GM18867 (cell line): ENCODE measurements around the gene TBX21.
A peak's percentile ranks its signal among the peaks of the same experiment; 100 is the strongest.

Experiments
- ATAC-seq: cut with Tn5 transposase; IDR thresholded peaks from one replicate; pipeline ENCODE4 v1.9.1; 2021; ENCODE audit warnings: mild to moderate bottlenecking, moderate library complexity; ENCODE audit not compliant: unreplicated experiment

Gene TBX21

DNA sequence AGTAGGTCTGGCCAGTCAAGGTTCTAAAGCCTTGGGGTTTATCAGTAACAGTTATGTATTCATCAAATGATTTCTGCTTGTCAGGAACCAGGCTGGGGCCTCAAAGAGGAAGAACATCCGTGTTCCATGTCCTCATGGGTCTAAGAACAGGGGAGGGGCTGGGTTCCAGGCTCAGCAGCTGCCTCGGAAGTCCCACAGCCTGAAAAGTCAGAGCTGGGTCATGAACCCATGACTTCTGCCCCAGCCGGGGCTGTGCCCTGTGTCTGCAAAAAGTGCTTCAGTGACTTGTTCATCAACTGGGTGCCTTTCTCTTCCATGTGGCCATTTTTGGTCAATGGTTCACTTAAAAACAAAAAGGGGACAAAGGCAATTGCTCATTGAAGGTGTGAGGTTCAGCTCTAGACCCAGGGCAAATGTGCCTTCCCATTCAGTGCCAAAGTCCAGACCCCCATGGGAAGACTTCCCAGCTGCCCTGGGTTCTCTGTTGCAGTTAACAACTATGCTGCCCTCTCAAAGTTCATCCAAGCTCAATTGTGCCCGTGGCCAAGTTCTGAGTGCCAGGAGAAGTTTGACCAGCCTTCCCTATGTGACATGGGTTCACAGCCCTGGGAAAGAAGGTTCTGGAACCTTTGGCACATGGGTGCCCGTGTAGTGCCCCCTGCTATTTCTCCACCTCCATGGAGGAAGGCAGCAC is 20.6 kb upstream of the TBX21 start:
- ATAC-seq, result no peak

DNA sequence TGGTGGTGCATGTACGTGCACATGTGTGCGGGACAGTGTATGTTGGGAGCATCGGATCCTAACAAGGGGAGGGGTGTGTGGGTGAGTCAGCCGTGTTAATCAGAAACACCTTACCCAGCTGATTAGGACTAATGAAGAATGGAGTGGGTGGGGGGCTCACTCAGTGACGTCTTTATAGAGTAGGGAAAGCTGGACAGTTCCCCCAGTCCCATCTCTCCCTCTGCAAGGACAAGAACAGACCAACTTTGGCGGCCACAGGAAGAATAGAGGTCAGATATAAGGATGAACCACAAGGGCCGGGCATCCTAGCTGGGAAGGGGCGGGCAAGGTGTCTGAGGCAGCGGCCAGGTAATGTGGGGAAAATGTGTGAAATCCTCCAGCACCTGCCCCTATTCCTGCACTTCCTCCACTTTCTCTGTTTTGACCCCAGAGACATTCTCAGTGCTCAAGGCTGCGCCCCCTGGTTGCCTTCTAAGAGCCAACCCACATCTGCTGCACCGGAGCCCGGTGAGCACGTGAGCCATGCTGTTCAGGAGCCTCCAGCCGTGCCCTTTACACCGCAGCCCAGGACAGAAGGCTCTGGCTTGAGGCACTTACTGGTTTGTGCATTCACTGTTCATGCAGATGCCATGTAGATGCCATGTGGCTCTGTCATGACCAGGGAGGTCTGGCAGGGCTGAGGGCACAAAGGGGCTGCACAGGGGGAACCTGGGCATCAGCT is 18.9 kb upstream of the TBX21 start:
- ATAC-seq, result peak; percentile 13

DNA sequence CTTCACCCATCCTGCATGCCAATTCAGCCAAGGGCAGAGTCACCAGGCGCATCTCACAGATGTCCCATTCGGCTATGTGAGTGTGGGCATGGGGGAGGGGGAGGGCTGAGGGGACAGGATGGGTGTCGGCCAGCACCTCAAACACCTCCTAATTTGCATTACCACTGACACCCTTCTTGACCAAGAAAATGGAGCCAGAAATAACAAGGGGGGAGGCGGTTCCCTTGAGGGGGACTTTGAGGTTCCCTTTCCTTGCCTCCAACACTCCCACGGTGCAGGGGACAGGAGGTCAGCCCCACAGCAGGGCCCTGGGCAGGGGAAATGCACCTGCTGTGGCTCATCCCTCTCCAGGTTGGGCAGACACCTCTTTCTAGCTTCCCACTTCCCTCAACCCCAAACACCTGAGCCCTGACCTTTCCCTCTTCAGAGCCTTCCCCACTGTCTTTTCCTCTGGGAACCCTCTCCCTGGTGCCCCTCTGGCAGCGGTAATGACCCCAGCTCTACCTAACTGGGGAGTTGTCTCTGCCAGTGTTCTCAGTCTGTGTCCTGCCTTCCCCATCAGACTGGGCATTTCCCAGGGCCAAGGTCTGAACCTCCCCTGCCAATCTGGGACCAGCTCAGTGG is 18.2 kb upstream of the TBX21 start:
- ATAC-seq, result peak; percentile 29

- ATAC-seq, result no peak
Observed at GRCh38 chr17:47715669-47716325, 17.2 kb upstream of the TBX21 start.

DNA sequence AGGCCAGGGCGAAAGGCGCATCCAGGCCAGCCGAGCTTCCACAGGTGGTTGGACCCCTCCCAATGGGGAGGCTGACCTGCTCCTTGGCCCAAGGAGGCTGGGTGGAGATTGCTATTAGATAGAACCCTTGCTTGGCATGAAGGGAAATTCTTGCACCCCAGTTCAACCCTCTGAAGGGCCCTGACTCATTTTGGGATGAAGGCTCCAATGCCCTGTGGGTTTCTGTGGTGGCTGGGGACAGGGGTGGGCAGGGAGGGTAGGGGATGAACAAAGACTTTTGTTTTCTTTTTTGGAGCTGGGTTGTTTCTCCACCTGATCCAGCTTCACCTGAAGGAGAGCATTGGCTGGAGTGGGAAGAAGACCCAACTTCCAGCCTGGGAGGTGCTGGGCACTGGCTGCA is 16.7 kb upstream of the TBX21 start:
- no peak for ATAC-seq

GRCh38 chr17:47717261-47717697 is 15.8 kb upstream of the TBX21 start:
- ATAC-seq, result peak; percentile 26

DNA sequence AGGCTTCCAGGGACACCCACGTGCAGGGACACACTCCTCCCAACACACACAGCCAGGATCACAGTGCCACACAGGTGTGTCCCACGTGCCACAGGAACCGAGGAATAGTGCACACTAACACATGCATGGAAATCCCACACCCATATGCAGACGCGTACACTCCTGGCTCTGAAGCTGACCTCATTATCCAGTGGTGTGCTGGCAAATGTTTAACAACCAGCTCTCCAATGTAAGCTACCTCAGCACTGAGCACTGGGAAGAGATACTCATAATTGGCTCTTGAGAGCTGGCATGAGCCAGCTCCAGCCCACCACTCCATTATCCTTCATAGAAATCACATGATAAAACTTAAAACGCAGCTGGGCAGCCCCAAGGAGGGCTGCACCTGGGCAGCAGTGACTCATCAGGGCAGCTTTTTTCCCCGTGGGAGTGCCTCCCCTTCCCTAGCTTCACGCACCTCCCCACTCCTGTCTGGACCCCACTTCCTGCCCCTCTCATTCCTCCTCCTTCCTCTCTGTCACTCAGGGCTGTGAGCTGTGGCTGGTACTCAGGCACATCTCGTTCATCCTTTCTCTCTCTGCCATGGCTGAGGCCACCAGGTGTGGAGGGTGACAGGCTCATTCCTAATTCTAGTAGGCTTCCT is 14.9 kb upstream of the TBX21 start:
- ATAC-seq, result no peak

GRCh38 chr17:47718634-47719405 is 14.2 kb upstream of the TBX21 start:
- no peak for ATAC-seq

DNA sequence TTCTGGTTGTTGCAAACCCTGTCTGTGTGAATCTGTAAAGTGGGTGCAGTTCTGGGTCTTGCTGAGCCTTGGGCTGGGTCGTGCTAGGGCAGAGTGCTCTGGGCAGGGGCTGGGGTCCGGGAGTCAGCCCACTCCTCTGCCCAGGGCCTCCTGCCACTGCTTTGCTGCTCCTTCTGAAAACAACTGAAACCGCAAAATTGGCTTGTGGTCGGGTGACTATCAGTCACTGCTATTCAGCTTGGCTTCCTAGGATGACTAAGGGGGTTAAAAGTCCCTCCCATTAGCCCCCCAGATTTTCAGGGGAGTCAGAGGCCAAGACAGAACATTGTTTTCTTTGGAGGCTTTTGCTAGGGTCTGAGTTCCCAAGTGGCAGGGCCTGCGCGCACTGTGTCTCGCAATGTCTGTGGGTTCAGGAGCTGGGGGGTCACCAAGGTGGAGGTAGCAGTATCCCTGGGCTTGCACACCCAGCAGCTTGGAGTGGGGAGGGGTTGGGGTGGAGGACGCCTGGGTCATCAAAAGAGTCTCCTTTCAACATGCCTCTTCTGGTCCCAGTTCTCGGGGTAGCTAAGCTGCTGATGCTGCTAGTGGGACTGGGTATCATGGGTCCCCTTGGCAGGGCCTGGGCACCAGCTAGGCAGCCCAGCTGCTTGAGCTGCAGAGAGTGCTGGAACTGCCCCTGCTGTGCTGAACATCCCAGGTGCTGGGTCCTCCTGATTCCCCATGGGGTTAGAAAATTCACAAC is 13.5 kb upstream of the TBX21 start:
- no peak for ATAC-seq

GRCh38 chr17:47720196-47720595 is 12.8 kb upstream of the TBX21 start:
- ATAC-seq, result no peak

DNA sequence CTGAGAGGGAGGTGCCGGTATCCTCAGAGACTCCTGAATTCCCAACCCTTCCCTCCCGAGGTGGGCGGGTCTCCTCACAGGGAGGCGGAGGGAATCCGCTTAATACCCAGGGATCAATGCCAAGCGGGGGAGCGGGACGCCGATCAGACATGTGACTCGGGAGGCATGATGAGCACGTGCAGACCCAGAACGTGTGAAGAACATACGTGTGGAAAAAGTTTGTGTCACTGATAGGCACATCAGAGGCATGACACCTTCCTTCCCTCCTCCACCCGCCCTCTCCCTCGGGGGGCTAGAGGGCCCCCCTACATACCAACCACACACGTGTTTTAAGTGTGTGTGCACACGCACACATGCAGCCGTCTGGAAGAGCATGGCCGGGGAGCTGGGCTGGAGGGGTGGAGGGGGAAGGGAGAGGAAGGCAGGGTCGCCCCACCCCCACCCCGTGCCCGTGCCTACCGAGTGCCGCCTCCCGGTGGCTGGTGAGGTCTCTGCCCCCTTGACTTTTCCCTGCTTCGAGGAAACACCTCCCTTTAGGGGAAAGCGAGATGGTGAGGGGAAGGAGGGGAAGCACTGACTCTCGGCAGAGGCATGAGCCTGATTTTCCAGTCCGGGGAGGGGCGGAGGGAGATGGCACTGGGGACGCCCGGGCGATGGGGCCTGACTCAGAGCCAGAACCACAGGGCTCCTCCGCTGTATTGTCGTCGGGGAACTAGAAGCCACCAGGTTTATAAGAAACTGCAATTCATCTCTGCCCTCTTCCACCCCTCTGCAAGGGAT is 12.1 kb upstream of the TBX21 start:
- no peak for ATAC-seq

GRCh38 chr17:47721725-47722124 is 11.3 kb upstream of the TBX21 start:
- no peak for ATAC-seq

DNA sequence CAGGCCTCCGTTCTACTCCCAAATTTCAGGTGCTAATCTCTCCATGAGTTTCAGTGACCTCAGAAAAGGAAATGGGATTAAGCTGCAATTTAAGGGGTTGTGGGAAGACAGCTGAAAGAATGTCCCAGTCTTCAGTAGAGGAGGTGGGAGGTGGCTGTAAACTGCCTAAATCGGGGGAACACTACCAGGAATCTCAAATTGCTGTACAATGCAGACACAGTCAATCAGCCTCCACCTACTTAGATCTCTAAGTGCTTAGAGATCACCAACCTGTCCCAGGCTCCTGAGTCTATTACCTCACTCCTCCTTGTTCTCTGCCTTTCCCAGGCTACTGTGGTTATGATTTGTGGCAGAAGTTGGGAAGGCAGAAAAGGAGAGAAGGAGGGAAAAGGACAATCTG is 8.3 kb upstream of the TBX21 start:
- ATAC-seq, result no peak

DNA sequence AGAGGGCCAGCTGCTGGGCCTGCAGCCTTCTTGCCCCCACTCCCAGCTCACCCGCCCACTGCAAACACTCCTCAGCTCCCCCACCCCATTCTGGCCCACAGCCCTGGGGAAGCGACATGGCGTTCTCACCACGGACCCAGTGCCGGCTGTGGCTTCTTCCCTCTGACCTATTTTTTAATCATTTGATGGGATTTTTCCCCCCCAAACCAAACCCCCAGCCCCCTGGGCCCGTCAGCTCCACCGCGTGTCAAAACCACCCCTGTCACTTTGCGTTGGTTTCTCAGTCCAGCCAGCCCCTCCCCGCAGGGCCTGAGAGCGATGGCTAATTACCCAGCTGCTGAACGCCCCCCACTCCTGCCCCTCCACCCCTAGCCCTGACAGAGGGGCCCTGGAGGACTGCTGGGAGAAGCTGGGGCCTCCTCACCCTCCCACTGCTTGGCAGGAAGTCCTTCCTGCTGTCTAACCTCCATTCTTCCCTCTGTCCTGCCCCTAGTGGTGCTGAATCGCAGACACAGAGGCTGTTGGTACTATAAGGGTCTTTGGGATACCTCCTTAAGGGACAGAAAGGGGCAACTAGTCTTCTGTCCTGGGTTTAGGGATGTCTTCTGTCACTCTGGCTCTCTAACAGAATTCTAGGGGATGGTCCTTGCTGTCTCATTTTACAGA is 7.5 kb upstream of the TBX21 start:
- ATAC-seq, result no peak

- ATAC-seq, result no peak
Observed at GRCh38 chr17:47726796-47727703, 6.0 kb upstream of the TBX21 start.

GRCh38 chr17:47727704-47728036 is 5.4 kb upstream of the TBX21 start:
- ATAC-seq, result no peak

DNA sequence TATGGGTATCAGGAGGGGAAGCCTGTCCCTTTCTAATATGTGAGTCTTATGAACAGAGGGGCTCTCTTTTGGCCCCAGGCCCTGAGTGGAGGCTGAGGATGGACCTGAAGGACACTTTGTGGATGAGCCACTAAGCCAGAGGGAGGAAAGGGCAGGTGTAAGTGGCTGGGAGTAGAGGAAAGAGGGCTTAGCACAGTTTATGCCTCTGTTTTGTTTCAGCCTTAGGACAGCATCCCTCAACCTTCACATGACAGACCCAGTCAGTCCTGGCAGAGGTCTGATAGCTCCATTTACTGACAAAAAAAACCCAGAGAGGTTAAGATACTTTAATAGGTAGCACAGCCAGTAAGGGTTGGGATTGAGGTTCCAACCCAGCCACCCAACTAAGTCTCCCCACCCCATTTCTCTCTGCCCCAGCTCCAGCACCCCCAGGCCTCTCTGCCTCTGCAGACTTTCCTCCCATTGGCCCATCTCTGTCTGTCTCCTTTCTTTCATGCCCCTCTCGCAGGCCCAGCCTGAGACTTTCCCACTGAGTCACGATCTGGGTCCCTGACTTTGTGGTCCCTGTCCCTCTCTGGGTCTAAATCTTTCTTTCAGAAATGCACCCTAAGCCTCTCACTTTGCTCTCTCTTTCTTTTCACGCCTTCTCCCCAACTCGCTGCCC is 4.7 kb upstream of the TBX21 start:
- ATAC-seq, result no peak
